Hepatocyte (in vitro differentiated cells): ENCODE results near the gene MAP3K10.

Experiments used
- CTCF ChIP-seq: fragments of 200-600 bp; sonication (generic); IDR thresholded peaks from 2 replicates; pipeline ENCODE4 v1.5.1; 2016; ENCODE audit warnings: antibody characterized with exemption, mild to moderate bottlenecking; ENCODE audit not compliant: poor library complexity
- EZH2 ChIP-seq: fragments of 200-600 bp; sonication (generic); IDR thresholded peaks from 2 replicates; pipeline ENCODE4 v1.6.1; 2016; ENCODE audit warnings: antibody characterized with exemption, mild to moderate bottlenecking, borderline replicate concordance
- EZH2phosphoT487 ChIP-seq: fragments of 200-600 bp; sonication (generic); IDR thresholded peaks from one replicate; pipeline ENCODE4 v1.6.1; 2018; ENCODE audit warnings: antibody characterized with exemption, mild to moderate bottlenecking, low read depth, moderate library complexity; ENCODE audit not compliant: unreplicated experiment, severe bottlenecking

- TF ChIP-seq CTCF (peak; percentile 39), EZH2phosphoT487 (no peak), EZH2 (peak; percentile 20)
These were observed 26.0 kb downstream of the MAP3K10 start for GRCh38 chr19:40217027-40217810.
